ENCODE results near the gene TFAM. TPM values are rescaled to one million over a fixed set of nuclear protein-coding genes. Genes with fewer than 3 reads are reported as not detected.
"Not testable (repeated sequence)": the region's sequence is repeated elsewhere in the genome, so short reads cannot be mapped to it uniquely, and the experiment has no call there.

The TFAM gene
- total and polyA plus RNA-seq, 4 donors = 31.5 to 48.2 (median 39.3) TPM

DNA sequence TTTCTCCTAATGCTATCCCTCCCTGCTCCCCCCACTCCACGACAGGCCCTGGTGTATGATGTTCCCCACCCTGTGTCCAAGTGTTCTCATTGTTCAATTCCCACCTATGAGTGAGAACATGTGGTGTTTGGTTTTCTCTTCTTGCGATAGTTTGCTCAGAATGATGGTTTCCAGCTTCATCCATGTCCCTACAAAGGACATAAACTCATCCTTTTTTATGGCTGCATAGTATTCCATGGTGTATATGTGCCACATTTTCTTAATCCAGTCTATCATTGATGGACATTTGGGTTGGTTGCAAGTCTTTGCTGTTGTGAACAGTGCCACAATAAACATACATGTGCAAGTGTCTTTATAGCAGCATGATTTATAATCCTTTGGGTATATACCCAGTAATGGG is 32.7 kb downstream of the TFAM start:
- H3K4me1 ChIP-seq (ENCODE audit: control insufficient read depth, insufficient read depth, low read length); DNase-seq (ENCODE audit: low read depth in 4 of 6, low spot score in 6 of 6); H3K4me3 ChIP-seq (ENCODE audit: low read depth, low read length); H3K9me3 ChIP-seq (ENCODE audit: control insufficient read depth, insufficient read depth, low read length); H3K27me3 ChIP-seq (ENCODE audit: control insufficient read depth, insufficient read depth, low read length); H3K27ac ChIP-seq (ENCODE audit: low read depth, low read length); H3K36me3 ChIP-seq (ENCODE audit: control insufficient read depth, insufficient read depth, low read length): not testable (repeated sequence)
- no CpG with 5 or more reads among the region's 2 CpGs for WGBS (ENCODE audit: insufficient coverage)

DNA sequence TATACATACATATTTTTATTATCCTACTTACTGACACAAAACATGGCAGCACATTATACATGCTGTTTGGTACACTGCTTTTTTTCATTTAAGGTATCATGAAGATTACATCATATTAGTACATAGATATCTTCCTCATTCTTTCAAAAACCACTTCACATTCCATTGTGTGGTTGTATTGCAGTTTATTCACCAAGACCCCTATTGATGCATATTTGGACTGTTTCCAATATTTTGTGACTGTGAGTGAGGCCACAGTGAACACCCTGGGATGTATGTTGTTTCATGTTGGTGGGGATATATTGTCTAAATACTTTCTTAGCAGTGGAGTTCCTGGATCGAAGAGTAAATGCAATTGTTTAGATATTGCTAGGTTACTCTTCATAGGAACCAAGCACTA is 39.0 kb downstream of the TFAM start:
- no CpG with 5 or more reads among the region's 1 CpG for WGBS (ENCODE audit: insufficient coverage)
- Histone ChIP-seq H3K4me1 (ENCODE audit: control insufficient read depth, insufficient read depth, low read length) (no peaks in the 10 kb centered on the region), H3K27ac (ENCODE audit: low read depth, low read length) (no peak overlapping the region), H3K4me3 (ENCODE audit: low read depth, low read length) (no peak overlapping the region), H3K36me3 (ENCODE audit: control insufficient read depth, insufficient read depth, low read length) (no peaks in the 10 kb centered on the region), H3K27me3 (ENCODE audit: control insufficient read depth, insufficient read depth, low read length) (no peaks in the 10 kb centered on the region), H3K9me3 (ENCODE audit: control insufficient read depth, insufficient read depth, low read length) (peaks cover 5% of the 10 kb centered on the region)
- no peak for DNase-seq (ENCODE audit: low read depth in 4 of 6, low spot score in 6 of 6)

DNA sequence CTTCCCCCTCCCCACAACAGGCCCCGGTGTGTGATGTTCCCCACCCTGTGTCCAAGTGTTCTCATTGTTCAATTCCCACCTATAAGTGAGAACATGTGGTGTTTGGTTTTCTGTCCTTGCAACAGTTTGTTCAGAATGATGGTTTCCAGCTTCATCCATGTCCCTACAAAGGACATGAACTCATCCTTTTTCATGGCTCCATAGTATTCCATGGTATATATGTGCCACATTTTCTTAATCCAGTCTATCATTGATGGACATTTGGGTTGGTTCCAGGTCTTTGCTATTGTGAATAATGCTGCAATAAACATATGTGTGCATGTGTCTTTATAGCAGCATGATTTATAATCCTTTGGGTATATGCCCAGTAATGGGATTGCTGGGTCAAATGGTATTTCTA is 43.2 kb downstream of the TFAM start:
- not testable (repeated sequence) for H3K4me3 ChIP-seq (ENCODE audit: low read depth, low read length)

DNA sequence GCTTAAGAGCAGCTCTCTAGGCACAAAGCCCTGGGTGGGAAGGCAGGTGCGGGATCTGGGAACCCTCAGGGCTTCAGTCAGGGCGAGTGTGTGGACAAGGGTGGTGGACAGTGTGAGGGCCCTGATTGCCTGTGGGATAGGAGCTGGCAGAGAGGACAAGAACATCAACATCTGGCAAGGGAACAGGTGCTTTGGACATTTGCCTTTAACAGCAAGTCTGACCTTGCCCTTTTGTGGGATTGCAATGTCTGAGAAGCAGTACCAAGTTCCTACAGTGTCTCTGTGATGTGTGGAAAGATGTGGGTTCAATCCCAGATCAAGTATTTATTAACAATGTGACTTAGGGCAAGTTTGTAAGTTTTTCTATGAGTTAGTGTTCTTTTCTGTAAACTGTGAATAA is 46.7 kb downstream of the TFAM start:
- 87% methylated on average over 2 of the region's 2 CpGs for WGBS (ENCODE audit: insufficient coverage)

More for the DNA sequence above, 43.2 kb downstream of the TFAM start:
- H3K4me1 ChIP-seq (ENCODE audit: control insufficient read depth, insufficient read depth, low read length); H3K27ac ChIP-seq (ENCODE audit: low read depth, low read length); DNase-seq (ENCODE audit: low read depth in 4 of 6, low spot score in 6 of 6); H3K36me3 ChIP-seq (ENCODE audit: control insufficient read depth, insufficient read depth, low read length); H3K27me3 ChIP-seq (ENCODE audit: control insufficient read depth, insufficient read depth, low read length); H3K9me3 ChIP-seq (ENCODE audit: control insufficient read depth, insufficient read depth, low read length): not testable (repeated sequence)
- WGBS (ENCODE audit: insufficient coverage) = no CpG with 5 or more reads among the region's 1 CpG

DNA sequence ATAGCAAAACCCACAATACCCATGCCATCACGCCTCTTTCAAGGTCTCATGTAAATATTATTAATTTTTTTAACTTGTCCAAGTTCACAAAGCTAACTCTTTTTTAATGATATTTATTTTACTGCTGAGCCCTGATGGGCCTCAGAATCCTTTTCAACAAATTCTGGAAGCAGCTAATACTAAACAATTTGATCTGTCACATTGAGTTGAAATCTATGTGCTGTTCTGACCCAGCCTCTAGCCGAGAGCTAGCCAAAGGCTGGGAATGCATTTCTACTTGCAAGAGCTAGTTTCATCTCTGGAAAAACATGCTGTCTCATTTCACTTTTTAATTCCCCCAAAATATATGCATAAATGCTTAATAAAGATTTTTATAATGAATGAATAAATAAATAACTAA is 47.9 kb downstream of the TFAM start:
- DNase-seq (ENCODE audit: low read depth in 4 of 6, low spot score in 6 of 6) = no peak
- H3K9me3 ChIP-seq (ENCODE audit: control insufficient read depth, insufficient read depth, low read length) = no peaks in the 10 kb centered on the region
- no CpG with 5 or more reads among the region's 2 CpGs for WGBS (ENCODE audit: insufficient coverage)
- H3K36me3 ChIP-seq (ENCODE audit: control insufficient read depth, insufficient read depth, low read length) = no peaks in the 10 kb centered on the region
- H3K4me1 ChIP-seq (ENCODE audit: control insufficient read depth, insufficient read depth, low read length) = no peaks in the 10 kb centered on the region
- H3K27ac ChIP-seq (ENCODE audit: low read depth, low read length) = no peak overlapping the region
- no peak overlapping the region for H3K4me3 ChIP-seq (ENCODE audit: low read depth, low read length)
- H3K27me3 ChIP-seq (ENCODE audit: control insufficient read depth, insufficient read depth, low read length) = no peaks in the 10 kb centered on the region

More for the DNA sequence above, 46.7 kb downstream of the TFAM start:
- H3K27ac ChIP-seq (ENCODE audit: low read depth, low read length) = no peak overlapping the region
- no peaks in the 10 kb centered on the region for H3K27me3 ChIP-seq (ENCODE audit: control insufficient read depth, insufficient read depth, low read length)
- H3K4me1 ChIP-seq (ENCODE audit: control insufficient read depth, insufficient read depth, low read length) = no peaks in the 10 kb centered on the region
- no peak for DNase-seq (ENCODE audit: low read depth in 4 of 6, low spot score in 6 of 6)
- H3K4me3 ChIP-seq (ENCODE audit: low read depth, low read length) = no peak overlapping the region
- H3K9me3 ChIP-seq (ENCODE audit: control insufficient read depth, insufficient read depth, low read length) = no peaks in the 10 kb centered on the region
- no peaks in the 10 kb centered on the region for H3K36me3 ChIP-seq (ENCODE audit: control insufficient read depth, insufficient read depth, low read length)

DNA sequence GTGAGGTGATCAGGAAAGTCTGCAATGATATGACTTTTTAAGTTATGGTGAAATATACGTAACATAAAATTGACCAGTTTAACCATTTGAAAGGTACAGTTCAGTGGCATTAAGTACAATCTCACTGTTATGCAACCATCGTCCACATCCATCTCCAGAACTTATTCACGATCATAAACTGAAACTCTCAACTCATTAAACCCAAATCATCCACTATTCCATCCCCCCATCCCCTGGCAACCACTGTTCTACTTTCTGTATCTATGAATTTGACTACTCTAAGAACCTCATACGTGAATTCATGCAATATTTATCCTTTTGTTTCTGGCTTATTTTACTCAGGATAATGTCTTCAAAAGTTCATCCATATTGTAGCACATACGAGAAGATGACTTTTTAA is 48.4 kb downstream of the TFAM start:
- no peak overlapping the region for H3K27ac ChIP-seq (ENCODE audit: low read depth, low read length)
- no peaks in the 10 kb centered on the region for H3K9me3 ChIP-seq (ENCODE audit: control insufficient read depth, insufficient read depth, low read length)
- 97% methylated on average over 3 of the region's 5 CpGs for WGBS (ENCODE audit: insufficient coverage)
- DNase-seq (ENCODE audit: low read depth in 4 of 6, low spot score in 6 of 6) = no peak
- H3K36me3 ChIP-seq (ENCODE audit: control insufficient read depth, insufficient read depth, low read length) = no peaks in the 10 kb centered on the region
- H3K4me3 ChIP-seq (ENCODE audit: low read depth, low read length) = no peak overlapping the region
- H3K4me1 ChIP-seq (ENCODE audit: control insufficient read depth, insufficient read depth, low read length) = no peaks in the 10 kb centered on the region
- no peaks in the 10 kb centered on the region for H3K27me3 ChIP-seq (ENCODE audit: control insufficient read depth, insufficient read depth, low read length)

DNA sequence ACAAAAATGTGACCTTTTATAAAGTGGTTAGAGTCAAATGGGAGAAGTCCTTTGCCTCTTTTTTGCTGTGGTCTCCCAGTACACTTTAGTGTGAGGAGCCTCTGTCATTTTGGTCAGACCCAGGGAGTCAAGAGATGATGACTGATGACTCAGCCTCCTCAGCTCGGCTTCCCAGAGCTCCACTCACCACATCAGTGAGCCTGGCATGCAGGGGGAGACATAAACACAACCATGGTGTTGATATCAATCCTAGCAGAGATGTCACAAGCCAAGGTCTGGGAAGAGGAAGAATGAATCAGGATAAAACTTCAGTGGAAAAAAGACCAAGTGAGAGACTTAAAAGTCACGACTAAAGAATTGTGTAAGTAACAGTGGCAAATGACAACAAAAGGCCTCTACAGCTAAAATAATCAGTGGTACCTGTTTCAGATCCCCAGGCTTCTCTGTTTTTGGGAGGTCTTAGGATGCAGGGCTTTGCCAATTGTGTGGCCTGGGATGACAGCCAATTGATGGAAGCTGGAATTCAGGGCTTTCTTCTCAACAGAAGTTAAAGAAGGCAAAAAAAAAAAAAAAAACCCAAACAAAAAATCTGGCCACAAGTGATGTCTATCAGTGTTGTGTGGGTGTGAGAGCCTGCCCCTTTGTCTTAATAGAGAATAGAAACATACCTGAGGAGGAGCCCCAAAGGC is 50.2 kb downstream of the TFAM start:
- no peak for DNase-seq (ENCODE audit: low read depth in 4 of 6, low spot score in 6 of 6)
- no peaks in the 10 kb centered on the region for H3K4me1 ChIP-seq (ENCODE audit: control insufficient read depth, insufficient read depth, low read length)
- H3K27me3 ChIP-seq (ENCODE audit: control insufficient read depth, insufficient read depth, low read length) = no peaks in the 10 kb centered on the region
- no CpG with 5 or more reads among the region's 2 CpGs for WGBS (ENCODE audit: insufficient coverage)
- H3K4me3 ChIP-seq (ENCODE audit: low read depth, low read length) = no peak overlapping the region
- H3K36me3 ChIP-seq (ENCODE audit: control insufficient read depth, insufficient read depth, low read length) = no peaks in the 10 kb centered on the region
- no peaks in the 10 kb centered on the region for H3K9me3 ChIP-seq (ENCODE audit: control insufficient read depth, insufficient read depth, low read length)
- no peak overlapping the region for H3K27ac ChIP-seq (ENCODE audit: low read depth, low read length)

DNA sequence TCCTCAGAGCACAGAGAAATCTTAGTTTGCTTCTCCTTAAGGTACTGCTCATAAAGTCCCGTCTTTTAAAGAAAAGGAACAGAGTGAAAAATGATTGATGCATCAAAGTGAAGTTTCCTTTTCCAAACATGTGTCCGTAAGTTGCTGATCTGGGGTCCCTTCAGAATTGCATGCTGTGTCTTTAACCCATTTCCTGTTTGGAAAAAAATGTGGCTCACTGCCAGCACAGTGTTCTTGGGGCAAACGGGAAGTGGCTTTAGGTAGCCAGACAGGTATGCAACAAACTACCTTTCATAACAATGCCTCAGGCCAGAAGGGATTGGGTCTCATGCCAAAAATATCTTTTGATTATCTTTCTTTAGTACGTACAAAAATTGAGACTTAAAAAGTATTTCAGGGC is 50.9 kb downstream of the TFAM start:
- no peaks in the 10 kb centered on the region for H3K4me1 ChIP-seq (ENCODE audit: control insufficient read depth, insufficient read depth, low read length)
- no peak overlapping the region for H3K27ac ChIP-seq (ENCODE audit: low read depth, low read length)
- 56% methylated on average over 2 of the region's 4 CpGs for WGBS (ENCODE audit: insufficient coverage)
- no peaks in the 10 kb centered on the region for H3K27me3 ChIP-seq (ENCODE audit: control insufficient read depth, insufficient read depth, low read length)
- no peaks in the 10 kb centered on the region for H3K9me3 ChIP-seq (ENCODE audit: control insufficient read depth, insufficient read depth, low read length)
- no peak for DNase-seq (ENCODE audit: low read depth in 4 of 6, low spot score in 6 of 6)
- H3K36me3 ChIP-seq (ENCODE audit: control insufficient read depth, insufficient read depth, low read length) = no peaks in the 10 kb centered on the region
- no peak overlapping the region for H3K4me3 ChIP-seq (ENCODE audit: low read depth, low read length)

DNA sequence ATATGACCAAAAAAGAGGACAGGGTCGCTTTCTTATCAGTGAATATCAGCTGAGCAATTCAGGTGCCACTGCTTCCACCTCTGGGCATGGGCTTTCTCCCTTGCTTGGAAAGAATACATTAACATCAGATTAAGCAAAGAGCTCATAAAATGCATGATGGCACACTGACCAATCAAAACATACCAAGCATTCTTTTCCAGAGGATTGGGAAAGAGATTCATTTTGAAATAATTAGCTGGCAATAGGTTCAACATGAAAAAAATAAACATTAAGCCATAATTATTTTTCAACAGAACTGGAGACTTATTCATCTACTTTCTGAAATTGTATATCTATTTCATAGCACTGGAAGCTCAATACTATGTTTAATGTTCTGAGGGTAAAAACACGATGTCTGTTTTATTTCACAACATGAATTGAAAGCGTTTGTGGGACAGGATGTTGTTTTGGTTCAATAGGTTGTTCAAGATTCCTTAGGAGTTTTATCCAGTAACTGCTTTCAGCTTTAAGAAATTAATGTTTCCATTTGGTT is 53.2 kb downstream of the TFAM start:
- WGBS (ENCODE audit: insufficient coverage) = no CpG with 5 or more reads among the region's 3 CpGs
- Histone ChIP-seq H3K9me3 (ENCODE audit: control insufficient read depth, insufficient read depth, low read length) (no peaks in the 10 kb centered on the region), H3K4me3 (ENCODE audit: low read depth, low read length) (no peak overlapping the region), H3K27me3 (ENCODE audit: control insufficient read depth, insufficient read depth, low read length) (no peaks in the 10 kb centered on the region), H3K36me3 (ENCODE audit: control insufficient read depth, insufficient read depth, low read length) (no peaks in the 10 kb centered on the region), H3K4me1 (ENCODE audit: control insufficient read depth, insufficient read depth, low read length) (no peaks in the 10 kb centered on the region), H3K27ac (ENCODE audit: low read depth, low read length) (no peak overlapping the region)
- DNase-seq (ENCODE audit: low read depth in 4 of 6, low spot score in 6 of 6) = no peak

DNA sequence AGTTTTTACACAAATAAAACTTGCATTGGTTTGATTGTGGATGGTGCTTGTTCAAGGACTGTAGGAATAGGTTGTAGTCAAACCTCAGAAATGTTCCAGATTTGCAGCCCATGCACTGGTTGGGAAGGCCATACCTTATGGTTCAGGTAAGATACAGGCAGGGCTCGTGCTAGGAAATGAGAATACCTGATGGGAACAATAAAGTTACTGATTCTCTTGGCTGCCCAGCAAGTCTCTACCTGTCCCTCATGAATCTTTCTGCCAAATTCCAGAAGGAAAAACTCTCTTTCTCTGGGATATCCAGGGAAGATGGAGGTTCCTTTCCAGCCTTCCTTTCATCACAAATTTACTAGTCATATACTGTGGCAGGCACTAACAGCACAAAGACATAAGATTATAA is 53.8 kb downstream of the TFAM start:
- H3K9me3 ChIP-seq (ENCODE audit: control insufficient read depth, insufficient read depth, low read length) = no peaks in the 10 kb centered on the region
- DNase-seq (ENCODE audit: low read depth in 4 of 6, low spot score in 6 of 6) = no peak
- no peak overlapping the region for H3K27ac ChIP-seq (ENCODE audit: low read depth, low read length)
- H3K27me3 ChIP-seq (ENCODE audit: control insufficient read depth, insufficient read depth, low read length) = no peaks in the 10 kb centered on the region
- no peak overlapping the region for H3K4me3 ChIP-seq (ENCODE audit: low read depth, low read length)
- H3K36me3 ChIP-seq (ENCODE audit: control insufficient read depth, insufficient read depth, low read length) = no peaks in the 10 kb centered on the region
- WGBS (ENCODE audit: insufficient coverage) = no CpG with 5 or more reads among the region's 1 CpG
- no peaks in the 10 kb centered on the region for H3K4me1 ChIP-seq (ENCODE audit: control insufficient read depth, insufficient read depth, low read length)

Data from spinal cord (tissue), 10 donors.